IPS-18c (cell line): ENCODE results near the gene UBQLN4.
A peak's percentile ranks its signal among the peaks of the same experiment; 100 is the strongest.
"Not testable (repeated sequence)": the region's sequence is repeated elsewhere in the genome, so short reads cannot be mapped to it uniquely, and the experiment has no call there.

Experiments
- H3K4me3 ChIP-seq: 2 replicates; pipeline ENCODE4 v1.7.0; 2013; ENCODE audit warnings: low read depth, mild to moderate bottlenecking, low read length, moderate library complexity; ENCODE audit not compliant: insufficient read depth
- H3K9me3 ChIP-seq: one replicate; pipeline ENCODE4 v1.6.1; 2013; ENCODE audit warnings: mild to moderate bottlenecking, low read length, moderate library complexity; ENCODE audit not compliant: control insufficient read depth, insufficient read depth

The UBQLN4 gene

DNA sequence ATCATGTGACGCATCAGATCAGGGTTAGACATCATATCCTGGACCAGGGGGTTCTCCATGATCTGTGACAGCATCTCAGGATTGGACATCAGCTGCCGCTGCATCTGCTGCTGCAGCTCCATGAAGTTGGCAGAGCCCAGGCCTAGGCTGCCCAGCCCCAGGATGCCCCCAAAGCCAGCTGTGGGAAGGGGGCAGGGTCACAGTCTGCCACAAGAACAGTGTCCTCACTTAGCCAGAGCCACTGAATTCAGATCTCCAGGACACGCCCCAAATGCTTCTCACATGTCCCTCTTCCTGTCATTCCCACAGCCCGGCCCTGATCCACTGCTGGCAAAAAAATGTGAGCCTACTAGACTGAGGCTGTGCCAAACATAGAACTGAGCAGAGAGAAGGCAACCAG is 3.2 kb downstream of the UBQLN4 start:
- no peak overlapping the region for H3K4me3 ChIP-seq
- H3K9me3 ChIP-seq, result no peaks in the 10 kb centered on the region

DNA sequence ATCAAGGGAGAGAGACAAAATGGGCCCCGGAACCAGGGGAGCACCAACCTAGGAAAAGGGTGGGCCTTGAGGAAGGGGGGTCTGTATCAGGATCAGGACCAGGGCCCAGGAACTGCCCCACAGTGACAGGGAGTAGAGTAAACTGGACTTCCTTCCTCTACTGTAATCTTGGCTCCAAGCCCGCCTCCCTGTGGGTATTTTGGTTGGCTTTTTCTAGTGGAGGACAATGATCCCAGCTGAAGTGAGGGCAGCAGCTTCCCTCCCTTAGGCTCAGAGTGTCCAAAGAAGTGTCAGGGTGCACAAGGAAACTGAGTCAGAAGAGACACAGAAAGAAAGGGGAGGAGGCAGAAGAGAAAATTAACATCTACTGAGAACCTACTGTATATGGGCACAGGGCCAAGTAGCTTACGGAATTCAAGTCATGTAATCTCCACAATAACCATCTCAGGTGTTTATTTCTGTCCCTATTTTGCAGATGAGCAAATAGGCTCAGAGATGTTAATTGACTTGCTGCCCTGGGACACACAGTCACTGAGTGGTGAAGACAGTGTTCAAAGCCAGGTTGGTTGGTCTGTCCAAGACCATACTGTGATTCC is 4.8 kb downstream of the UBQLN4 start:
- H3K4me3 ChIP-seq, result no peak overlapping the region
- H3K9me3 ChIP-seq, result no peaks in the 10 kb centered on the region

DNA sequence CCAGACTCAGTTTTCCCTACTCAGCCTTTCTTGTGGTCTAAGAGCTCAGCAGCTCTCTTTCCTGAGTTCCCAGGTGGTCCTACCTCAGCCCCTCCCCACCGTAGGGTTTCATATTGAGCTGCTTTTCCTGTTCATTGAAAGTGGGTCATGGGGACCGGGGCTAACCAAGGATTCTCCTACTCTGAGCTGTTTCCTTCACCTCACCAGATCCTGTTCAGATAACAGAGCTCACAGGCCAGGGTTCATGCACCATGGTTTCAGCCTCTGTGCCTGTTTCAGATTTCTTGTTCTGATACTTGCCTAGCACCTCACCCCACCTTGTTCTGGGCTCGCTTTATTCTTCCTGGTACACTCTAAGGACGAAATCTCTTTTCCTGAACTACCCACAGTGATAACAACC is 8.5 kb downstream of the UBQLN4 start:
- Histone ChIP-seq H3K9me3 (no peaks in the 10 kb centered on the region), H3K4me3 (no peak overlapping the region)

DNA sequence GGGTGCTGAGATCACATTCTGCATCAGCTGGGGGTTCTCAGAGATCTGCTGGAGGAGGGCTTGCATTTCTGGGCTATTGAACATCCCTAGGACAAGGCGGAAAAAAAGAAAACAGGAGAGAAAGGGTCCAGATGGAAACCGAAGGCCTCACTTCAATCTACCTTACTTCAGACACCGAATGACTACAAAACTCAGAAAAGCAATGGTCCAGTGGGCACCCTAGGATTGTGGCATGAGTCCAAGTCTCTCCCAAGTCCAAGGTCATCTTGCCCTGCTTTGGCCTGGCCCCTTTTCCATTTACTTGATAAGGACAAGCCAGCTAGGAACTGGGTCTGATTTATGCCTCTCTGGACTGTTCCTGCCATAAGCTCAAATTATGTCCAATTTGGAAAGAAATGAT is 10.8 kb downstream of the UBQLN4 start:
- H3K4me3 ChIP-seq, result no peak overlapping the region
- no peaks in the 10 kb centered on the region for H3K9me3 ChIP-seq

DNA sequence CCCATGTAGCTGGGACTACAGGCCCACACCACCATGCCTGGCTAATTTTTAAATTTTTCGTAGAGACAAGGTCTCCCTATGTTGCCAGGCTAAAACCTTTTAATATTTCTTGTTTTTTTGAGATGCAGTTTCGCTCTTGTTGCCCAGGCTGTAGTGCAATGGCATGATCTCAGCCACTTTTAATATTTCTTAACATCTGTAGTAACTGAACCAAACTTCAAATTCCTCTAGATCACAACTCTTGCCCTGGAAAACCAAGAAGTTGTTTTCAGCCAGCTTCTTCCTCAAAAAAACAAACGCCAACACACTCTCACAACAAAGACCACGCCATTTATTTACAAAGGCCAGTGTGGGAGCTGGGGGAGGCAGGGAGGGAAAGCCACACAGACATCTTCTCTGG is 18.6 kb downstream of the UBQLN4 start:
- not testable (repeated sequence) for H3K4me3 ChIP-seq, H3K9me3 ChIP-seq

DNA sequence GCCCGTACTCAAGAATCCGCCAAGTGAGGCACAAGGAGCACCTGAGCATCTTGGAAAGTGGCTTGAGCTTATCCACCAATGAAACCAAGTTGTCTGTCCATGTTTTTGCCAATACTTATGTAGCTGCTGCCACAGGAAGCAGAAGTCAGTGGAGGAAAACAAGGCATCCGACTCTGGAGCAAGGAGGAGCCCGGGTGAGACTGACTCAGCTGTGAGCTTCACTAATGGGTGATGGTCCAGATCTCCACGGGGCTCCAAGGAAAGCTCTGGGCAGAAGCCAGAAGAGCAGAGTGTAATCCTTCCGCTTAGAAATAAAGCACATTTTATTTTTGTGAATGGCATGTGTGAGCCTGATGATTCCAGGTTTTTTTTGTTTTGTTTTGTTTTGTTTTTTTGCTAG is 20.6 kb downstream of the UBQLN4 start:
- H3K9me3 ChIP-seq, result no peaks in the 10 kb centered on the region
- H3K4me3 ChIP-seq, result no peak overlapping the region

DNA sequence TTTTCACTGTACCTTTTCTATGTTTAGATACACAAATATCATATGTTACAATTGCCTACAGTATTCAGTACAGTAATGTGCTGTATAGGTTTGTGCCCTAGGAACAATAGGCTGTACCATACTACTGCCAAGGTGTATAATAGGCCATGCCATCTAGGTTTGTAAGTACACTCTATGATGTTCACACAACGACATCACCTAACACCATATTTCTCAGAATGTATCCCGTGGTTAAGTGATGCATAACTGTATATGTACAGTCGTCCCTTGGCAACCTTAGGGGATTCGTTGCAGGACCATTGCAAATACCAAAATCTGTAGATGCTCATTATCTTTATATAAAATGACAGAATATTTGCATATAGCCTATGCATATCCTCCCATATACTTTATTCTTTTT is 27.0 kb downstream of the UBQLN4 start:
- no peaks in the 10 kb centered on the region for H3K9me3 ChIP-seq
- no peak overlapping the region for H3K4me3 ChIP-seq

DNA sequence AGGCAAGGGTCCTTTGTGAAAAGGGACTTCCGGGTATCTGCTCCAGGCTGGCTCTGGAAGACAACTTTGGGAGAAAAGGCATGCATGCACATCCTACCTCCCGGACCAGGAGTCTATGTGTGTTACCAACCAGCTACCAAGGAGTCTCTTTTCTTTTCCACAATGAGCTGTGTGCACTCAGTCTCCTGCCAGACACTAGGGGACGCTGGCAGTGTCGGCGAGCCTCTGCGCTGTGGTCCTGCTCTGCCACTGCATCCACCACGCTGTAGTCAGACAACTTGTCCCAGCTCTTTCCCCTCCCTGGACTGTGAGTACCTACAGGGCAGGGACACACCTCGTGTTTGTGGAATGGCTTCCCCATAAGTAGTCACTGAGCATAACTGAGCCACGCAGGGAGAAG is 27.7 kb downstream of the UBQLN4 start:
- H3K9me3 ChIP-seq, result no peaks in the 10 kb centered on the region
- H3K4me3 ChIP-seq, result no peak overlapping the region

DNA sequence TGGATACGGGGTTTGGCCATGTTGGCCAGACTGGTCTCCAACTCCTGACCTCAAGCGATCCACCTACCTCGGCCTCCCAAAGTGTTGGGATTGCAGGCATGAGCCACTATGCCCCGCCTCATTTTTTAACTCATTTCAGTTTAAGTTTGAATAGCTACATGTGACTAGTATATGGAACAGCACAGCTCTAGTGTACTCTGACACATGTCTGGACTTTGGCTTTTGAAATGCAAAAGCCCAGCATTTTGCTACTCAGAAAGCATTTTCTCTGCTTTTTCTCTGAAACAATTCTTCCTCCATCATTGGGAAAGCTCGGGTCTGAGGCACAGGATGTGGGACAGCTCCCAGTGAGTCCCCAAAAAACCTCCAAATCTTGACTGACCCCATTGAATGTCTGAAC is 28.8 kb downstream of the UBQLN4 start:
- no peaks in the 10 kb centered on the region for H3K9me3 ChIP-seq
- no peak overlapping the region for H3K4me3 ChIP-seq

DNA sequence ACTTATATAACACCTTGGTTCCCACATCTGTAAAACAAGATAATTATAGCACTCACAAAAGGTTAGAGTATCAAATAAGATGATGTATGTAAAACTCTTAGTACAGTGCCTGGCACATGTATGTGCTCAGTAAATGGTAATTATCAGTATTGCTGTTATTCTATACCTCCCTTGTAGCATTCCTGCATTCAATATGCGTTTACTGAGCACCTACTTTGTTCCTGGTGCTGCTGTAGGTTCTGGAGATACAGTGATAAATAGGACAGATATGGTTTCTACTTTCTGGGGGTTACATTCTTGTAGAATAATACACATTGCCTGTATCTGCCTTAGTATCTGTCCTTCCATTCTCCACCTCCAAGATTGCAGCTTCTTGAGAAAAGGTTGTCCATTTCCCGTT is 31.6 kb downstream of the UBQLN4 start:
- H3K4me3 ChIP-seq, result no peak overlapping the region
- H3K9me3 ChIP-seq, result no peaks in the 10 kb centered on the region

DNA sequence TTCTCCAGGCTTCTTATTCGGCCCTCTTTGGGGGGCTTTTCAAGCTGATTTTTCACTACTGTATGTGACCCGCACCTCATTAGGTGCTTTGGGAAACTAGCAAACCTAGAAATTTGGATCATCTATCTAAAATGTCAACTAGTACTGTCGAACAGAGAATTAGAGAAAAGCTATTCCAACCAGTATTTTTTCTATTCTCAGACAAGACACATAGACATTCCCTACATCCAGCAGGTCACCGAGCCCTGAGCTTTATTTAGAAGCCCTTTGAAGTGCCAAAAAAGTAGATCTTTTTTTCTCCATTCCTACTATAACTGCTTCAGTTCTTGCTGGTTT is 32.5 kb downstream of the UBQLN4 start:
- Histone ChIP-seq H3K9me3 (no peaks in the 10 kb centered on the region), H3K4me3 (peak overlapping the region; percentile 75)

DNA sequence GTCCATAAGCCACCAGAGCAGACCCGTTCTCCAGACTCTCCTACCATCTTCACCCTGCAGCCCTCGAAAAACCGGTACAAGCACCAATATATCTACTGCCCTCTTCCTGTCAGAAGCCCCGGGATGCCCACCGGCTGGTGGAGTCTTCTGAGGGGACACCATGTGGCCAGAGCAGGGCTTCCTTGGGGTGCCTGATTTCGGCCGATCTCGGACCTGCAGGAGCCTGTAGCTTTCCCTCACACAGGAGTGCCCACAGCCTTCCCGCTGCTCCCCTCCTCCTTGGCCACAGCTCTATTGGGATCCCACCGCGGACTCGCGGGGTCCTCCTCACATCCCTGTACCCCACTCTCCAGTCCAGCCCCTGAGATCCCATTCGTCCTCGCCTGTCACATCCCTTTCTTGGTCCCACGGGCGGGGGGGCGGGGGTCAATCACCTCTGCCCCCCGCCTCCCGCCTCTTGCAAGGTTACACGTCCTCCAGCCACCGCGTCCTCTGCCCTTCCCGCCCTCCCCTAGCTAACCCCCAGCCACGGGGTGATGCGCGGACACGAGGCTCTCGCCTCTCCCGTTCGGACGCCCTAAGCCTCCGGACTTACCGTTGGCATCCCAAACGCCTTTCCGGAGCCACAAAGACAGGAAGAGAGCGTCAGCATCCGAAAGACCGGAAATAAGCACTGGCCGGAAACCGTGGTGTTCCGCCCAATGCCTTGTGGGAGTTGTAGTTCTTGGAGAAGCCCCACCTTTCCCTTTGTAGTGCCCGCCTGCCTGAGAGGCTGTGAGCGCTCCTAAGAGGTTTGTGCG is 33.1 kb downstream of the UBQLN4 start, which contains the start of gene SSR2:
Gene SSR2, minus strand, starts transcription at position 659 of the 800 bp plus-strand sequence. CDS start 784 bp downstream, outside the sequence.
- Histone ChIP-seq H3K9me3 (no peaks in the 10 kb centered on the region), H3K4me3 (peak within 1 kb of the TSS; percentile 75)

DNA sequence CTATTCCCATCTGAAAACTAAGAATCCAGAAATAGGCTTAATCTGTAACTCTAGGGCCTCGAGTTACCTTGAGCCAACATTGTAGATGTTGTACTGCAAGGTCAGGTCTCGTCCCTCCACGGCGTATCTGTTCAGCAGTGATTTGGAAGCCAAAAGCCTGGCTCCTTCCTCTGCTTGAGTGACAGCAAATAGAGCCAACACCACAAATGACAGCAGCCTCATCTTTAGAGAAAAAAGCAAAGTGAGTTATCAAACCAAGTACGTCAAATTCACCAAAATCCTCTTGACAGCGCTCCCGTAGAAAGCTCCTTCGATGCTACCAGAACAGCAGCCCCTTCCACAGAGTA is 33.7 kb downstream of the UBQLN4 start:
- peak overlapping the region; percentile 75 for H3K4me3 ChIP-seq
- no peaks in the 10 kb centered on the region for H3K9me3 ChIP-seq

DNA sequence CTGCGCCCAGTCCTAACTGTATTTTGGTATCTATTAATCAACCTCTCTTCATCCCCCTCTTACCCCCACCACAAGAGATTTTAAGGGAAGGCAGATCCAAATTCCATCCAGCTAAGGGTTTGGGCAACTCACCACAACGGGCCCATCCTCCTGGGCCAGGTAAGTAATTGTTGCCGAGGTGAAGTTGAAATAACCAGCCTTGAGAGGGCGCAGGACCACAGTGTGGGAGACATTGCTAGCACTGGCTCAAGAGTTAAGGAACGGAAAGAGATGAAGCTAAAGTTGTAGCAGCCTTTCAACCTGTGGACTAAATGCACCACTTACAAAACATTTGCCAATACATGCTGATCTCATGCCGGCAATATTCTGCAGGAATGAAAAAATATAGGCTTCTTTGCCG is 38.8 kb downstream of the UBQLN4 start:
- Histone ChIP-seq H3K9me3 (no peaks in the 10 kb centered on the region), H3K4me3 (no peak overlapping the region)

DNA sequence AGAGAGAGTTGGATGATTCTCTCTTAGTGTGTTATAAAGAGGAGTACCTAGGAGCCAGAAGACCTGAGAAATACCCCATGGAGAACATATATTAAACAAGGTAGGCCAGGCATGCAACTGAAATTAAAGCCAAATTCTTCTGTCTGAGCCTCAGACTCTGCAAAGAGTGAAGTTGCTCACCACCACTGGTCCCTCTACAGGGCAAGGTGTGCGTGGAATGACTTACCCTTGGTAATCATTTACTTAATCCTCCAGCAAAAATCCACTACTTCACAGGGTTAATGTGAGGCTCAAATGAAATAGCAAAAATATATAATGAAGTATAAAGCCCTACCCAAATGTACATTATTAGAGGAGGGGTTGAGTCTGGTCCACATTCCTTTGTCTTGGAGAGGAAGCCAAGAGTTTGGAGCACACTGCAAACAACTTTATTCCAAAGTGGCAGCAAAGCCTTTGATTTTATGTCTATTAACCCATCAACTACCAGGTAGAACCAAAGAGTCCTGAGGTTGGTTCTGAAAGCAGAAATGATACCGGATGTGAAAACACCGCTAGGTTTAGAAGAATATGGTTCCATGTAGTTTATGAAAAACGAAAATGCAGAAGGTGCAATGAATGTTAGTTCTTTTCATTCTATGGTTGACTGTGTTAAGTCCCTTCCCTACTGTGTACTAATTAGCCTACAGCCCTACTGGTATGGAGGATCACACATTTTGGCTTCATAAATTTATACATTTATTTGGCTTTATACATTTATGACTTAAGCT is 41.4 kb downstream of the UBQLN4 start:
- H3K9me3 ChIP-seq, result no peaks in the 10 kb centered on the region
- no peak overlapping the region for H3K4me3 ChIP-seq

DNA sequence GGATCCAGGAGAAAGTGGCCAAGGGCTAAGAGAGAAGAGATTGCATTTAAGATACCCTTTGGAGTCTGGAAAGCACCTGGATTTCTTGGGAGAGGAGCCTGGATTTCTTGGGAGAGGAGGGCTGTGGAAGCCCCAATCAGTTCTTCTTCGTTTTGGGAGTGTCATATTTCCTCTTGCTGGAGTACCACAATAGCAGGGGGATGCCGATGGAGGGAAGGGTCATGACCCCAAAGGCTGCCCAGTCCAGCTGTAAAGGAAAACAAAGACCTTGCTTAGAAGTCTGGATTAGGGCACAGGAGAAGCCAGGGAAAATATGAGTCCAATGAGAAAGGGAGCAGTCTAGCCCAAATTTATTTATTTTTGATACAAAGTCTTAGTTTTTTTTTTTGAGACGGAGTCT is 44.2 kb downstream of the UBQLN4 start:
- H3K4me3 ChIP-seq, result no peak overlapping the region

DNA sequence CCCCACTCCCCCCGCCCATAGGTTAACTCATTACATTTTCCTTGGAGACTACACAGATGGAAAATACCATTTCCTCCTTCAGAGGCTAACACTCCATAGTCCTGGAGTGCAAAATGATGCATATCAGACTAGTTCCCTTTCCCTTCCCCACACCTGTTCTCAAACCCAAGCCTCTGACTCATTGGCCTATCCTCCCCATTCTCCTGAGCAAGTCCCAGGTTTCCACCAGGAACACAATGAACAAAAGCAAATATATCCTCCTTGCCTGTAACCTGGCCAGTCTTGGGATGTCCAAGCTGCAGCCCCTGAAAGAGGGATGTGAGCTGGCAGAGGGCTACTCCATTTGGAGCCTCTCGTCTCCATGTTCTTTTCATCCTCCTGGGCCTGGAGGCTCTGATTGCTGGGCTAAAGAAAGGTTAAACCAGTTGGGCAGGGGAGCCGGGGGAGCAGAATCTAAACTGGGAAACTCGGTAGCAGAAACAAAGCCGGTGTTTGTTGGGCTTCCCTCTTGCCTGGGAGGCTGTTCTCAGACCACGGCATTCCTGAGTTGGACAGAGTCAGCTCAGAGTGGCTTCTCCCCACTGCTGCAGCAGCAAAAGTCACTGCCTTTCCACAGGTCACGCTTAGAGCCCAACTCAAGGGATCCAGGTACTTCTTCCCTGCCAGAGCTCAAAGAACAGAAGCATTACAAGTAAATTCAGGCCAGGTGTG is 46.8 kb downstream of the UBQLN4 start:
- H3K9me3 ChIP-seq, result no peaks in the 10 kb centered on the region
- no peak overlapping the region for H3K4me3 ChIP-seq

More for the DNA sequence above, 44.2 kb downstream of the UBQLN4 start:
- no peaks in the 10 kb centered on the region for H3K9me3 ChIP-seq
